A673 (cell line): ENCODE data around the gene ZBTB39. TPM values are rescaled to one million over a fixed set of nuclear protein-coding genes. Genes with fewer than 3 reads are reported as not detected.

ENCODE experiments used
- BruUV-seq: library from RNA; stranded (reverse); fragments of 400-500 nt; replicated peaks from 2 replicates; lab custom pipeline; 2021; lab: Mats Ljungman, UMichigan
- CTCF ChIA-PET: fragments of 300-600 bp; sonication (Branson Sonifier 250); formaldehyde crosslinking; loops from one replicate; lab custom pipeline; 2022; ENCODE audit warnings: antibody characterized with exemption; lab: Charles Lee
- POLR2A ChIA-PET: fragments of 300-600 bp; sonication (Branson Sonifier 250); formaldehyde crosslinking; loops from one replicate; lab custom pipeline; 2022; ENCODE audit warnings: antibody characterized with exemption; ENCODE audit not compliant: low non-redundant PET; lab: Charles Lee
- DNase-seq: peaks from one replicate; pipeline ENCODE4 v3.0.0-alpha.2; 2015; ENCODE audit warnings: low spot score
- H3K27ac ChIP-seq: fragments of 200-600 bp; sonication (generic); 2 replicates; pipeline ENCODE4 v1.5.1; 2016; ENCODE audit warnings: mixed run types, low read depth, mild to moderate bottlenecking, mixed read lengths, antibody characterized with exemption, low read length; ENCODE audit not compliant: poor library complexity, severe bottlenecking
- H3K27me3 ChIP-seq: fragments of 200-600 bp; sonication (generic); replicated peaks from 2 replicates; pipeline ENCODE4 v1.6.1; 2017; ENCODE audit warnings: mixed run types, low read depth, mild to moderate bottlenecking, mixed read lengths, antibody characterized with exemption, low read length; ENCODE audit not compliant: insufficient read depth, poor library complexity
- H3K36me3 ChIP-seq: fragments of 200-600 bp; sonication (generic); 2 replicates; pipeline ENCODE4 v1.6.1; 2016; ENCODE audit warnings: mixed run types, mild to moderate bottlenecking, mixed read lengths, antibody characterized with exemption, low read length; ENCODE audit not compliant: insufficient read depth, poor library complexity, severe bottlenecking
- H3K4me1 ChIP-seq: fragments of 200-600 bp; sonication (generic); 2 replicates; pipeline ENCODE4 v1.6.1; 2017; ENCODE audit warnings: mixed run types, mild to moderate bottlenecking, mixed read lengths, antibody characterized with exemption, low read length; ENCODE audit not compliant: insufficient read depth, poor library complexity, severe bottlenecking
- H3K4me3 ChIP-seq: fragments of 200-600 bp; sonication (generic); 2 replicates; pipeline ENCODE4 v1.5.1; 2016; ENCODE audit warnings: low read depth, mixed run types, mild to moderate bottlenecking, mixed read lengths, low read length; ENCODE audit not compliant: poor library complexity, severe bottlenecking
- H3K9me3 ChIP-seq: fragments of 200-600 bp; sonication (generic); 2 replicates; pipeline ENCODE4 v1.6.1; 2016; ENCODE audit warnings: mixed run types, low read depth, mild to moderate bottlenecking, mixed read lengths, antibody characterized with exemption, low read length; ENCODE audit not compliant: poor library complexity, severe bottlenecking
- CTCF ChIP-seq: fragments of 300-800, 200-600 bp; sonication (generic); conservative IDR thresholded peaks from 2 replicates; pipeline ENCODE4 v1.5.1; 2017; ENCODE audit warnings: low read depth, mild to moderate bottlenecking, antibody characterized with exemption, low read length, moderate library complexity, mixed read lengths
- EZH2 ChIP-seq: fragments of 200-600 bp; sonication (generic); IDR thresholded peaks from 2 replicates; pipeline ENCODE4 v1.6.1; 2017; ENCODE audit warnings: borderline replicate concordance, low read depth, mild to moderate bottlenecking, mixed read lengths, antibody characterized with exemption, low read length; ENCODE audit not compliant: poor library complexity, severe bottlenecking
- intact Hi-C: fragments of 100-400 bp; cut with micrococcal nuclease; formaldehyde crosslinking; loops from one replicate; pipeline ENCODE4 v1.10.0; 2022; ENCODE audit not compliant: unreplicated experiment
- total RNA-seq: library from RNA; stranded (reverse); gene quantifications from 2 replicates; pipeline ENCODE4 v1.2.3, GENCODE V29; 2021

The ZBTB39 gene
- total RNA-seq, 1 experiment from 2014 or later, result 18.2 TPM

GRCh38 chr12:56951582-56952339 lies 54.6 kb downstream of the ZBTB39 start:
- Histone ChIP-seq H3K9me3 (no peaks in the 10 kb centered on the region), H3K4me1 (no peaks in the 10 kb centered on the region), H3K4me3 (no peak overlapping the region), H3K27ac (no peak overlapping the region), H3K36me3 (no peaks in the 10 kb centered on the region), H3K27me3 (no peaks in the 10 kb centered on the region)
- CTCF ChIA-PET, result no interaction called here
- DNase-seq, result no peak
- TF ChIP-seq EZH2, result no peak
- TF ChIP-seq CTCF, result no peak
- POLR2A ChIA-PET, result no interaction called here
- BruUV-seq, result no TSS peak
- intact Hi-C loops, result no loop called here

DNA sequence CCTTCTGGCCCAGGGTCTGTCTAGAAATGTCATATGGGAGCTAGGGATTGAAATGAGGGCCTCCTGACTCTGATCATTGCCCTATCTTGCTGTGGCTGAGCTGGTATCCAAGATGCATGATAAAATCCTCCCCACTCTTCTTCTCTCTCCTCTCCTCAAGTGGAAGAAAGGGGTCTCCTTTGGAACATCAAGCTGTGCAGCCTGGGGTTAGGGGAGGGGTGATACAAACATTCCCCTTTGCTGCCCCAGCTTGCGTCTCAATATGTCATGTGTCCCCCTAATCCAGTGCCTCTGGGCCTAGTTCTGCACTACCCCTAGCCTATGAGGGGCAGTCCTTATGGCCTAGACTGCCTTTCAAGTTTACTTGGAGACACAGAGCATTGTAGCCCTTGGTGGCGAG lies 57.5 kb downstream of the ZBTB39 start:
- intact Hi-C loops, result no loop called here
- H3K9me3 ChIP-seq, result no peaks in the 10 kb centered on the region
- no peaks in the 10 kb centered on the region for H3K27me3 ChIP-seq
- no peak overlapping the region for H3K4me3 ChIP-seq
- no peak overlapping the region for H3K27ac ChIP-seq
- no peaks in the 10 kb centered on the region for H3K36me3 ChIP-seq
- no peak for TF ChIP-seq CTCF
- no peak for TF ChIP-seq EZH2
- H3K4me1 ChIP-seq, result no peaks in the 10 kb centered on the region
- ChIA-PET POLR2A (no interaction called here), CTCF (no interaction called here)
- no TSS peak for BruUV-seq
- no peak for DNase-seq

Other genes with a start within 250 kb of the ZBTB39 start
- 0.39 and 1.2 TPM in 2 replicates for gene HSD17B6, start 243.2 kb downstream of the ZBTB39 start, total RNA-seq
- gene SDR9C7, start 72.1 kb downstream of the ZBTB39 start, total RNA-seq, result not detected in 2 replicates
- 0.24 and 0.42 TPM in 2 replicates for gene RDH16, start 48.9 kb downstream of the ZBTB39 start, total RNA-seq
- gene TAC3, start 10.0 kb upstream of the ZBTB39 start, total RNA-seq, result 0.79 TPM in 1 of 2 replicates, not detected in the other
- gene MYO1A, start 43.6 kb upstream of the ZBTB39 start, total RNA-seq, result 1.1 and 1.2 TPM in 2 replicates
- 57.8 and 68.6 TPM in 2 replicates for gene NEMP1, start 72.2 kb upstream of the ZBTB39 start, total RNA-seq
- gene NAB2, start 82.6 kb upstream of the ZBTB39 start, total RNA-seq, result 58.0 and 61.8 TPM in 2 replicates
- gene STAT6, start 104.8 kb upstream of the ZBTB39 start, total RNA-seq, result 96.3 and 111 TPM in 2 replicates
- 31.0 and 43.6 TPM in 2 replicates for gene LRP1, start 121.9 kb upstream of the ZBTB39 start, total RNA-seq
- not detected in 2 replicates for gene LRP1-AS, start 141.1 kb upstream of the ZBTB39 start, total RNA-seq
- gene NXPH4, start 210.2 kb upstream of the ZBTB39 start, total RNA-seq, result 4.8 and 6.0 TPM in 2 replicates
- gene SHMT2, start 223.2 kb upstream of the ZBTB39 start, total RNA-seq, result 274 and 310 TPM in 2 replicates
- 7.0 and 8.4 TPM in 2 replicates for gene STAC3, start 244.6 kb upstream of the ZBTB39 start, total RNA-seq